Lower leg skin (tissue), 4 donors: ENCODE results near the gene KCNQ4. TPM values are rescaled to one million over a fixed set of nuclear protein-coding genes. Genes with fewer than 3 reads are reported as not detected.

ENCODE experiments used
- DNase-seq, 2 donors: peaks; one replicate each; pipeline ENCODE4 v3.0.0-alpha.2; 2019; ENCODE audit warnings: low spot score in 2 of 2
- H3K4me3 ChIP-seq: fragments of 200-600 bp; sonication (generic); 2 replicates; pipeline ENCODE4 v1.5.1; 2017; ENCODE audit warnings: mild to moderate bottlenecking, low read depth; ENCODE audit not compliant: poor library complexity, severe bottlenecking
- POLR2A ChIP-seq, 2 donors: fragments of 450-650 bp; IDR thresholded peaks; one replicate each; pipeline ENCODE4 v1.6.1; 2016 to 2017; ENCODE audit warnings: antibody characterized with exemption in 2 of 2, mild to moderate bottlenecking in 1 of 2, moderate library complexity in 1 of 2
- WGBS, 2 donors: methylation state at CpG; one replicate each; pipeline ENCODE4 v1.1.5; 2018; 5-methylcytosine and 5-hydroxymethylcytosine counted together
- intact Hi-C: fragments of 100-400 bp; cut with DNase I; formaldehyde crosslinking; loops from one replicate; pipeline ENCODE4 v1.15.0; 2023; ENCODE audit warnings: low total_unique reads
- total RNA-seq, 4 donors: library from RNA; depleted of rRNA; stranded (reverse); fragments of >200 nt; gene quantifications; one replicate each; pipeline ENCODE4 v1.1.0, GENCODE V29; 2016
- TF ChIP-seq, protein P1 (sequence below), 3 donors: fragments of 450-650 bp; IDR thresholded peaks; one replicate each; pipeline ENCODE4 v1.5.1; 2016; ENCODE audit warnings: antibody characterized with exemption in 3 of 3, mild to moderate bottlenecking in 3 of 3, moderate library complexity in 2 of 3

KCNQ4 gene
- total RNA-seq, 4 donors from 2014 or later: 1.3 to 2.7 (median 2.0) TPM

DNA sequence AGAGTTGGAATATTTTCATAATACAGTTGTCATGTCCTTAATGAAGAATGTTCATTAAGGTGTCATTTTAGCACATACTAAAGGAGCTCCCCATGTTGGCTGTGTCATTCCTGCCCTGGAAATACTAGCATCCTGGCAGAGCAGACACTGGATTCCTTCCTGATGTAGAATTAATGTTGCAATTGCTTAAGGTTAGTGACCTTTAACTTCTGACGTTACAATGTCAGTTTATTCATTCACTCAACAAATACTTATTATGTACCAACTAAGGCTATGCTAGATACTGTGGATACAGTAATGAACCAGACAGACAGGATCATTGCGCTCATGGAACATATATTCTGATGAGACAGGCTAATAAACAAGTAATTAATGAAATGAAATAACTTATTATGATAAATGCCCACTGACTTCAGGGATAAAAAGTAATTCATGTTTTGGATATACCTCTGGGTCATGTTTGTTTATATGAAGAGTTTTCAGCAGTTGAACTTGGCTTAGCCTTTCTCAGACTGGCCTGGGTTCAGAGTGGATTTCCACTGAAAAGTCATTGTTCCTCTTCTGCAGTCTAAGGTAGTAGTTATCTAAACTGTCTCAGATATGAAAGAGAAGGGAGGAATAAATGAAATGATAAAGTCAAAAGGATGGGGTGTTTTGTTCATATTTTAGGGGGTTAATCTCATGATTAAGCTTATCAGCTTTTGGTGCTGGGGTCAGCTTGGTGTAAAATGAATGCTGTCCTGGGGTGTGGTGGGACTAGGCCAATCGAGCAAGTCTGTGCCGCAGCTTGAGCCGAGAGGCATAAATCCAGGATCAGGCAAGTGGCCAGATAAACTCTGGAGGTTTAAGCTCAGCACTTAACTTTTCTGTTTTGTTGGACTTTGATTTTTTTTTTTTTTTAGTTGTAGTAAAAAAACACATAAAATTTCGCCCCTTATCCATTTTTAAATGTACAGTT, 43.3 kb upstream of the KCNQ4 start:
- DNase-seq: no peak
- intact Hi-C loops: no loop called here
- no peak for TF ChIP-seq POLR2A (IDR thresholded peaks at IDR 0.05)
- TF ChIP-seq, protein P1, sequence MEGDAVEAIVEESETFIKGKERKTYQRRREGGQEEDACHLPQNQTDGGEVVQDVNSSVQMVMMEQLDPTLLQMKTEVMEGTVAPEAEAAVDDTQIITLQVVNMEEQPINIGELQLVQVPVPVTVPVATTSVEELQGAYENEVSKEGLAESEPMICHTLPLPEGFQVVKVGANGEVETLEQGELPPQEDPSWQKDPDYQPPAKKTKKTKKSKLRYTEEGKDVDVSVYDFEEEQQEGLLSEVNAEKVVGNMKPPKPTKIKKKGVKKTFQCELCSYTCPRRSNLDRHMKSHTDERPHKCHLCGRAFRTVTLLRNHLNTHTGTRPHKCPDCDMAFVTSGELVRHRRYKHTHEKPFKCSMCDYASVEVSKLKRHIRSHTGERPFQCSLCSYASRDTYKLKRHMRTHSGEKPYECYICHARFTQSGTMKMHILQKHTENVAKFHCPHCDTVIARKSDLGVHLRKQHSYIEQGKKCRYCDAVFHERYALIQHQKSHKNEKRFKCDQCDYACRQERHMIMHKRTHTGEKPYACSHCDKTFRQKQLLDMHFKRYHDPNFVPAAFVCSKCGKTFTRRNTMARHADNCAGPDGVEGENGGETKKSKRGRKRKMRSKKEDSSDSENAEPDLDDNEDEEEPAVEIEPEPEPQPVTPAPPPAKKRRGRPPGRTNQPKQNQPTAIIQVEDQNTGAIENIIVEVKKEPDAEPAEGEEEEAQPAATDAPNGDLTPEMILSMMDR (IDR thresholded peaks at IDR 0.05): no peak
- WGBS, 2 donors: 46 to 57% methylated on average over 6 of the region's 6 CpGs
- no peak overlapping the region for H3K4me3 ChIP-seq

DNA sequence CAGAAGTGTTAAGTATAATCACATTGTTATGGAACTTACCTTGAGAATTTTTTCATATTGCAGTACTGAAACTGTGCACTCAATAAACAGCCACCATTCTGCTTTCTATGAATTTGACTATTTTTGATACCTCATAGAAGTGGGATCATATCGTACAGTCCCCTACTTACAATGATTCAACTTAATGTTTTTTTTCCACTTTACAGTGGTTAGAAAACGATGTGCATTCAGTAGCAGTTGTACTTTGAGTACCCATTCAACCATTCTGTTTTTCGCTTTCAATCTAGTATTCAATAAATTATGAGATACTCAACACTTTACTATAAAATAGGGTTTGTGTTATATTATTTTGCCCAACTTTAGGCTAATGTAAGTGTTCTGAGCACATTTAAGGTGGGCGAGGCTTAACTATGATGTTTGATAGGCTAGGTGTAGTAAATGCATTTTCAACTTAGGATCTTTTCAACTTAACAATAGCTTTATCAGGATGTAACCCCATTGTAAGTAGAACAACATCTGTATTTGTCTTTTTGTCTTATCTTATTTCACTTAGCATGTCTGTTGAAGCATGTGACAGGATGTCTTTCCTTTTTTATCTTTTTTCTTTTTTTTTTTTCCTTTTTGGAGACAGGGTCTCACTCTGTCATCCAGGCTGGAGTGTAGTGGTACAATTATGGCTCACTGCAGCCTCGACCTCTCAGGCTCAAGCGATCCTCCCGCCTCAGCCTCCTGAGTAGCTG, 42.4 kb upstream of the KCNQ4 start:
- no peak overlapping the region for H3K4me3 ChIP-seq
- DNase-seq: no peak
- intact Hi-C loops: no loop called here
- TF ChIP-seq, protein P1 (IDR thresholded peaks at IDR 0.05): no peak
- no peak for TF ChIP-seq POLR2A (IDR thresholded peaks at IDR 0.05)
- WGBS, 2 donors: 94 to 95% methylated on average over 7 of the region's 7 CpGs

DNA sequence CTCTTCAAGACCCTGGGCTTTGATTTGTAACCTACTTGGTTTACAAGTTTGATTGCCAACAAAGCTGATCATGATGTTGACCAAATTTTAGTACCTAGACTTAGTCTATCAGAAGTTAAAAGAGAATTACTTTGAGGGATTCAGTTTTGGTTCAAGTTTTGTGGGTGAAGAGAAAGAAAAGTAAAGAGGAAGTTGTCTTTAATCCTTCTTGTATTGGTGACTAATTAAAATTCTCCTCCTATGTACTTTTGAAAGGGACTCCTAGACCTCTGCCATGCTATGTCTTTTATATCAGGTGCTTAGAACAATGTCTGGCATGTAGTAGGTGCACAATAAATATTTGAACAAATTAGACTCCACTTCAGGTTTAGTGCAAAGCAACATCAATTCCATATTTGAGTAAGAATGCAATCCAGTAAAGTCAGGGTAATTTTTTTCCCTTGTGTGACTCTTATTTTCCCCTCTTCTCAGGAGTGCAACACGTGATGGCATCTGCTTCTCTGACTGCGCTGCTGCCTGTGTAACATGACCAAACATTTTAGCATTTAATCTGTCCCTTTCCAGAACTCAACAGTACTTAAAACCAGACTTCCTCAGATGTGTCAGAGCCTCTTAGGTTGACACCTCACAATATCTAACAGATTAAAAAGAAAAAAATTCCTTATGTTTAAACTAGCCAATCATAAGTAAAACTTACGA, 41.1 kb upstream of the KCNQ4 start:
- intact Hi-C loops: no loop called here
- TF ChIP-seq, protein P1 (IDR thresholded peaks at IDR 0.05): no peak
- TF ChIP-seq POLR2A (IDR thresholded peaks at IDR 0.05): no peak
- DNase-seq: no peak
- H3K4me3 ChIP-seq: no peak overlapping the region
- 83 to 85% methylated on average over 3 of the region's 3 CpGs for WGBS, 2 donors

DNA sequence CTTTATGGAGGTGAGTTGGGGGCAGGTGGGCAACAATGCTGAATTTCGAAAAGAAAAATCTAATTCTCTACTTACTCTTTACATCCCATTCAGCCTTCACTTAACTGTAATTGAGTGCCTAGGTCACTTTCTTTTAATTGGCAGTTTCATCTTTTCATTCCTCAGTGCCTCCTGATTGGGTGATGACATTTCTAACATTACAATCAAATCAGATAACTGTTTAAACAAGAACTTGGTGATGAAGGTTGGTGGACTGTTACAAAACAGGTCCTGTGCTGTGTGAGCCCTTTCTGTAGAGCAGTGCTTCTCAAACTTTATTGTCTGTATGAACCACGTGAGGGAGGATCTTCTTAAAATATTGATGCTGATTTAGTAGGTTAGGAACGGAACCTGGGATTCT, 40.1 kb upstream of the KCNQ4 start:
- intact Hi-C loops: no loop called here
- TF ChIP-seq POLR2A (IDR thresholded peaks at IDR 0.05): no peak
- TF ChIP-seq, protein P1 (IDR thresholded peaks at IDR 0.05): no peak
- 96 to 97% methylated on average over 3 of the region's 3 CpGs for WGBS, 2 donors
- no peak for DNase-seq
- no peak overlapping the region for H3K4me3 ChIP-seq

DNA sequence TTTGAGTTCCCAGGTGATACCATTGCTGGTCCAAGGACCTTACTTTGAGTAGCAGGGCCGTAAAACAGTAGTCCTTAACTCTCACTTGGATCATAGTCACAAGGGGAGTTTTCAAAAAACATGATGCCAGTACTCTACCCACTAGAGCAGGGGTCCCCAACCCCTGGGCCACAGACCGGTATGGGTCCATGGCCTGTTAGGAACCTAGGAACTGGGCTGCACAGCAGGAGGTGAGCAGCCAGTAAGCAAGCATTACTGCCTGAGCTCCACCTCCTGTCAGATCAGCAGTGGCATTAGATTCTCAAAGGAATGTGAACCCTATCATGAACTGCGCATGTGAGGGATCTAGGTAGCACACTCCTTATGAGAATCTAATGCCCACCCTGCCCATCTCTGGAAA, 39.7 kb upstream of the KCNQ4 start:
- no peak for DNase-seq
- WGBS, 2 donors: 97 to 100% methylated on average over 3 of the region's 3 CpGs
- intact Hi-C loops: no loop called here
- no peak for TF ChIP-seq POLR2A (IDR thresholded peaks at IDR 0.05)
- TF ChIP-seq, protein P1 (IDR thresholded peaks at IDR 0.05): no peak
- no peak overlapping the region for H3K4me3 ChIP-seq
